Thymus (tissue), 11 donors: ENCODE measurements around the gene SEM1. TPM values are rescaled to one million over a fixed set of nuclear protein-coding genes. Genes with fewer than 3 reads are reported as not detected.

Experiments used
- DNase-seq, 9 donors: peaks; one replicate each; pipeline ENCODE4 v3.0.0-alpha.2; 2013; ENCODE audit warnings: low spot score in 9 of 9, low read depth in 6 of 9, missing footprints in 1 of 9
- H3K27ac ChIP-seq, 2 donors: one replicate each; pipeline ENCODE4 v1.5.1; 2013; ENCODE audit warnings: control low read depth in 1 of 2, low read depth in 1 of 2, low read length in 1 of 2, mild to moderate bottlenecking in 1 of 2, moderate library complexity in 1 of 2
- H3K27me3 ChIP-seq, 2 donors: one replicate each; pipeline ENCODE4 v1.5.1; 2013; ENCODE audit warnings: low read length in 1 of 2; ENCODE audit not compliant: control insufficient read depth in 2 of 2, insufficient read depth in 1 of 2
- H3K36me3 ChIP-seq, 2 donors: one replicate each; pipeline ENCODE4 v1.5.1; 2013; ENCODE audit warnings: low read length in 1 of 2, mild to moderate bottlenecking in 1 of 2, moderate library complexity in 1 of 2; ENCODE audit not compliant: control insufficient read depth in 2 of 2, insufficient read depth in 2 of 2
- H3K4me1 ChIP-seq, 2 donors: one replicate each; pipeline ENCODE4 v1.5.1; 2013; ENCODE audit warnings: low read length in 2 of 2; ENCODE audit not compliant: control insufficient read depth in 2 of 2, insufficient read depth in 2 of 2
- H3K4me3 ChIP-seq, 2 donors: one replicate each; pipeline ENCODE4 v1.5.1; 2013; ENCODE audit warnings: low read length in 2 of 2, control low read depth in 1 of 2, mild to moderate bottlenecking in 1 of 2
- H3K9me3 ChIP-seq, 2 donors: one replicate each; pipeline ENCODE4 v1.5.1; 2013; ENCODE audit warnings: low read length in 1 of 2, mild to moderate bottlenecking in 1 of 2; ENCODE audit not compliant: control insufficient read depth in 2 of 2, insufficient read depth in 1 of 2
- WGBS: extraction: QIAGEN DNeasy Blood & Tissue Kit; methylation state at CpG from one replicate; pipeline ENCODE4 v1.1.7; 2013; 5-methylcytosine and 5-hydroxymethylcytosine counted together
- polyA plus RNA-seq: library from polyadenylated mRNA; stranded (reverse); fragments of 200-250 nt; gene quantifications from one replicate; pipeline ENCODE4 v1.2.3, GENCODE V29; 2013
- total RNA-seq: library from RNA; stranded (reverse); fragments of 120-200 nt; gene quantifications from one replicate; pipeline ENCODE4 v1.2.4, GENCODE V29; 2013
- donor health status: healthy.

The SEM1 gene
- total and polyA plus RNA-seq, 2 donors = 116 to 126 TPM

GRCh38 chr7:96676919-96677318 is 32.7 kb downstream of the SEM1 start:
- H3K4me3 ChIP-seq = no peak overlapping the region
- DNase-seq = no peak
- H3K4me1 ChIP-seq = no peaks in the 10 kb centered on the region
- WGBS = 97% methylated on average over 5 of the region's 5 CpGs
- H3K36me3 ChIP-seq = no peaks in the 10 kb centered on the region
- no peak overlapping the region for H3K27ac ChIP-seq
- H3K9me3 ChIP-seq = no peaks in the 10 kb centered on the region
- H3K27me3 ChIP-seq = no peaks in the 10 kb centered on the region

- Histone ChIP-seq H3K4me1 (no peaks in the 10 kb centered on the region), H3K36me3 (peaks cover 0 to under 1% of the 10 kb centered on the region in 2 donors), H3K27ac (no peak overlapping the region), H3K4me3 (no peak overlapping the region), H3K27me3 (no peaks in the 10 kb centered on the region), H3K9me3 (no peaks in the 10 kb centered on the region)
- 95% methylated on average over 1 of the region's 1 CpG for WGBS
- no peak for DNase-seq
Measured at GRCh38 chr7:96675548-96675947, 34.1 kb downstream of the SEM1 start.

- Histone ChIP-seq H3K36me3 (peaks cover 0 to 5% of the 10 kb centered on the region in 2 donors), H3K4me1 (no peaks in the 10 kb centered on the region), H3K27me3 (no peaks in the 10 kb centered on the region), H3K27ac (no peak overlapping the region), H3K9me3 (no peaks in the 10 kb centered on the region), H3K4me3 (no peak overlapping the region)
- DNase-seq = no peak
- WGBS = 98% methylated on average over 4 of the region's 4 CpGs
Measured at GRCh38 chr7:96674565-96674964, 35.1 kb downstream of the SEM1 start.

GRCh38 chr7:96671854-96672253 is 37.8 kb downstream of the SEM1 start:
- no peaks in the 10 kb centered on the region for H3K9me3 ChIP-seq
- H3K36me3 ChIP-seq = peaks cover 0 to 5% of the 10 kb centered on the region in 2 donors
- H3K27ac ChIP-seq = no peak overlapping the region
- no peak overlapping the region for H3K4me3 ChIP-seq
- no peak for DNase-seq
- no peaks in the 10 kb centered on the region for H3K4me1 ChIP-seq
- H3K27me3 ChIP-seq = no peaks in the 10 kb centered on the region
- 99% methylated on average over 3 of the region's 3 CpGs for WGBS

- Histone ChIP-seq H3K36me3 (peaks cover 0 to 5% of the 10 kb centered on the region in 2 donors), H3K27me3 (no peaks in the 10 kb centered on the region), H3K9me3 (no peaks in the 10 kb centered on the region), H3K4me1 (no peaks in the 10 kb centered on the region), H3K27ac (no peak overlapping the region), H3K4me3 (no peak overlapping the region)
- 97% methylated on average over 3 of the region's 3 CpGs for WGBS
- no peak for DNase-seq
Measured at GRCh38 chr7:96670338-96671289, 39.0 kb downstream of the SEM1 start.

GRCh38 chr7:96669812-96670211 is 39.8 kb downstream of the SEM1 start:
- Histone ChIP-seq H3K4me1 (no peaks in the 10 kb centered on the region), H3K4me3 (no peak overlapping the region), H3K36me3 (peaks cover 0 to 5% of the 10 kb centered on the region in 2 donors), H3K27ac (no peak overlapping the region), H3K9me3 (no peaks in the 10 kb centered on the region), H3K27me3 (no peaks in the 10 kb centered on the region)
- no peak for DNase-seq

- H3K4me1 ChIP-seq = no peaks in the 10 kb centered on the region
- no peak overlapping the region for H3K4me3 ChIP-seq
- H3K36me3 ChIP-seq = peaks cover 0 to 5% of the 10 kb centered on the region in 2 donors
- DNase-seq = no peak
- 98% methylated on average over 5 of the region's 5 CpGs for WGBS
- H3K27ac ChIP-seq = no peak overlapping the region
- H3K27me3 ChIP-seq = no peaks in the 10 kb centered on the region
- H3K9me3 ChIP-seq = no peaks in the 10 kb centered on the region
Measured at GRCh38 chr7:96667026-96667425, 42.6 kb downstream of the SEM1 start.

- Histone ChIP-seq H3K36me3 (peaks cover 0 to 5% of the 10 kb centered on the region in 2 donors), H3K4me3 (no peak overlapping the region), H3K4me1 (no peaks in the 10 kb centered on the region), H3K27ac (no peak overlapping the region), H3K27me3 (no peaks in the 10 kb centered on the region), H3K9me3 (no peaks in the 10 kb centered on the region)
- DNase-seq = no peak
- 100% methylated on average over 1 of the region's 1 CpG for WGBS
Measured at GRCh38 chr7:96665689-96666088, 44.0 kb downstream of the SEM1 start.

GRCh38 chr7:96664793-96665192 is 44.9 kb downstream of the SEM1 start:
- no peak overlapping the region for H3K27ac ChIP-seq
- WGBS = 96% methylated on average over 2 of the region's 2 CpGs
- no peaks in the 10 kb centered on the region for H3K27me3 ChIP-seq
- no peak overlapping the region for H3K4me3 ChIP-seq
- DNase-seq = no peak
- H3K4me1 ChIP-seq = no peaks in the 10 kb centered on the region
- H3K9me3 ChIP-seq = no peaks in the 10 kb centered on the region
- H3K36me3 ChIP-seq = no peaks in the 10 kb centered on the region
